GM18873 (cell line): ENCODE measurements around the gene UBQLN4.

Experiments
- ATAC-seq: cut with Tn5 transposase; IDR thresholded peaks from one replicate; pipeline ENCODE4 v1.9.1; 2021; ENCODE audit warnings: mild to moderate bottlenecking, moderate library complexity, moderate number of reproducible peaks; ENCODE audit not compliant: unreplicated experiment, low FRiP score

Gene UBQLN4

GRCh38 chr1:156053768-156054499 lies at the start of gene UBQLN4:
UBQLN4 (minus strand) TSS chr1:156053798; CDS start chr1:156053701, 97 bp downstream.
- no peak for ATAC-seq

- ATAC-seq: no peak
Observed at GRCh38 chr1:156102633-156103511, 49.3 kb upstream of the UBQLN4 start.

GRCh38 chr1:156101880-156102279 lies 48.3 kb upstream of the UBQLN4 start:
- ATAC-seq: no peak

- no peak for ATAC-seq
Observed at GRCh38 chr1:156100205-156100995, 46.8 kb upstream of the UBQLN4 start.

GRCh38 chr1:156099282-156099681 lies 45.7 kb upstream of the UBQLN4 start:
- ATAC-seq: no peak

- no peak for ATAC-seq
Observed at GRCh38 chr1:156098784-156099183, 45.2 kb upstream of the UBQLN4 start.

- ATAC-seq: no peak
Observed at GRCh38 chr1:156097499-156098178, 44.0 kb upstream of the UBQLN4 start.

- peak; percentile 39 for ATAC-seq
Observed at GRCh38 chr1:156096640-156097391, 43.2 kb upstream of the UBQLN4 start.

GRCh38 chr1:156095906-156096508 lies 42.4 kb upstream of the UBQLN4 start:
- ATAC-seq: no peak

- ATAC-seq: no peak
Observed at GRCh38 chr1:156091610-156092009, 38.0 kb upstream of the UBQLN4 start.

- ATAC-seq: no peak
Observed at GRCh38 chr1:156090840-156091188, 37.2 kb upstream of the UBQLN4 start.

- ATAC-seq: no peak
Observed at GRCh38 chr1:156090138-156090839, 36.7 kb upstream of the UBQLN4 start.

- no peak for ATAC-seq
Observed at GRCh38 chr1:156089704-156090103, 36.1 kb upstream of the UBQLN4 start.

- no peak for ATAC-seq
Observed at GRCh38 chr1:156086256-156086662, 32.7 kb upstream of the UBQLN4 start.

- no peak for ATAC-seq
Observed at GRCh38 chr1:156083800-156084790, 30.5 kb upstream of the UBQLN4 start.

- no peak for ATAC-seq
Observed at GRCh38 chr1:156082309-156083091, 28.9 kb upstream of the UBQLN4 start, which contains the start of gene MEX3A. MEX3A (minus strand) TSS chr1:156082465; CDS start chr1:156081998, 467 bp downstream.

GRCh38 chr1:156081917-156082308 lies 28.3 kb upstream of the UBQLN4 start:
- ATAC-seq: no peak
